ENCODE data around the gene TRIM8. TPM values are rescaled to one million over a fixed set of nuclear protein-coding genes. Genes with fewer than 3 reads are reported as not detected.
A peak's percentile ranks its signal among the peaks of the same experiment; 100 is the strongest.

TRIM8 gene
- total and polyA plus RNA-seq, 9 of the 15 experiments (the other 6 are each of a cell fraction or from before 2014, with no cell fraction given), result 1.7 to 26.0 (median 9.1) TPM

DNA sequence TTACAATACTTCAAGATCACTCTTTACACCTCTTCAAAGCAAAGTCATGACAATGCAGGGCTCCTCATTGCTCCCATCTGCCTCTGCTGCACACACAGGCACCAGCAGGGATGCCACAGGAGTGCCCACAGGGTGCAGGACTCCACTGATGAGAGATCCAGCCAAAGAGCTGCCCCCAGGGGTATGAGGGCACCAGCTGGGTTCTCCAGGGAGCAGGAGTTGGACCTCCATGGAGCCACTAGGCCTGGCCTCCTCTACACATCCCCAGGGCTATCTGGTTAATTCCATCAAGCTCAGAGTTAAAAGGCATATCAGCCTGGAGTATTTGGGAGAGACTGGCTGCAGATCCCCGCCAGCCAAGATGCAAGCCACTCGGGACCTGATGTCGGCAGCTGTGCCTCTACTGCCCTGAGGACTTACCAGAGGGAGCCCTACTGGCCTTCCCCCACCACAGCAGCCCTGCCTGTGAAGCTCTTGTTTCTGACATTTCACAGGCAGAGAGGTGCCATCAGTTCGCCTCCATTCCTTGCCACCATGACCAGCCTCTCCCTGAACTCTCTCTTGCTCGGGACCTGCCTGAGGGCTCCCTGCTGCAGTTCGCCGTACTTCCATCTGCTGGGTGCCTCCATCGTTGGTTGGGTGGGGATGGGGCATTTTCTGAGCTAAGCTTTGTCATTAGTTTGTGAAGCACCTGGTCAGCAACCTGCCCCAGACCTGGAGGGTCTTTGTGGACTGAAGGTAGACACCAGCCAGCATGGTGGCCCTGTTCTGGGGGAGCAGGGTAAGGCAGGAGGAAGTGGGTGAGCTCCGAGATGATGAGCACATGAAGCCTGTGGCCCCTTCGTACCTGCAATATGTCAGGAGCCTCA is 12.5 kb upstream of the TRIM8 start:
- 66% methylated on average over 7 of the region's 10 CpGs for WGBS (ENCODE audit: insufficient coverage, low coverage, missing lambda C conversion rate)
- Histone ChIP-seq H2AFZ (ENCODE audit: low read depth, low read length) (no peak overlapping the region), H3K27ac (ENCODE audit: extremely low read depth, low read depth, low read length) (no peak overlapping the region), H3K79me2 (ENCODE audit: control insufficient read depth, insufficient read depth, low read length) (no peaks in the 10 kb centered on the region), H3K9me3 (replicated peaks; ENCODE audit: control insufficient read depth, insufficient read depth, low read depth, low read length) (no peaks in the 10 kb centered on the region), H3K4me2 (ENCODE audit: insufficient read depth, low read length) (no peak overlapping the region), H3K4me1 (replicated peaks in 1 of 2; ENCODE audit: control insufficient read depth in 2 of 2, insufficient read depth in 2 of 2, low read length in 2 of 2) (peaks cover 0 to 7% of the 10 kb centered on the region in 2 experiments; a peak in 3 of 5 replicates), H3K36me3 (ENCODE audit: control insufficient read depth, insufficient read depth, low read length) (0 out of 3 replicates have a peak, but pooled peaks cover 3% of the 10 kb centered on the region), H3K9me1 (ENCODE audit: control insufficient read depth, insufficient read depth, low read length) (no peaks in the 10 kb centered on the region), H3K27me3 (ENCODE audit: control insufficient read depth in 2 of 2, insufficient read depth in 2 of 2, low read length in 2 of 2) (no peaks in the 10 kb centered on the region), H3K9ac (ENCODE audit: insufficient read depth in 1 of 2, low read depth in 2 of 2, low read length in 2 of 2) (peak overlapping the region in 1 of 2 experiments; percentile 64; a peak in 1 of 4 replicates), H3K4me3 (no peak overlapping the region), H4K20me1 (replicated peaks; ENCODE audit: control insufficient read depth, insufficient read depth, low read length) (no peaks in the 10 kb centered on the region)
- TF ChIP-seq POLR2G (IDR thresholded peaks at IDR 0.05; ENCODE audit: low read depth, low read length) (no peak), DACH1 (IDR thresholded peaks at IDR 0.05; ENCODE audit: partially characterized antibody) (no peak), MYNN (IDR thresholded peaks at IDR 0.05) (no peak), MYNN (CRISPR knock-in tag; IDR thresholded peaks at IDR 0.05) (no peak), C11orf30 (IDR thresholded peaks at IDR 0.05; ENCODE audit: low read depth) (no peak), HEY1 (CRISPR knock-in tag; IDR thresholded peaks at IDR 0.05; ENCODE audit: borderline replicate concordance) (no peak), RBM39 (optimal IDR thresholded peaks at IDR 0.05; ENCODE audit: low read depth, low read length) (no peak), PCBP1 (IDR thresholded peaks at IDR 0.05; ENCODE audit: low read depth, low read length, poor library complexity, severe bottlenecking) (no peak), TEAD2 (tag; IDR thresholded peaks at IDR 0.05) (no peak), SMARCA4 (IDR thresholded peaks at IDR 0.05) (no peak), SAFB2 (IDR thresholded peaks at IDR 0.05; ENCODE audit: borderline replicate concordance, low read depth, low read length, severe bottlenecking) (no peak), MAZ (CRISPR knock-in tag; conservative IDR thresholded peaks at IDR 0.05 in 1 of 2, IDR thresholded peaks at IDR 0.05 in 1 of 2) (no peak), CHD1 (IDR thresholded peaks at IDR 0.05; ENCODE audit: low read length) (no peak), ZNF584 (CRISPR knock-in tag; IDR thresholded peaks at IDR 0.05; ENCODE audit: low read depth) (no peak), KAT8 (IDR thresholded peaks at IDR 0.05; ENCODE audit: low read depth) (no peak), PRMT5 (CRISPR knock-in tag; IDR thresholded peaks at IDR 0.05) (no peak), ETV6 (IDR thresholded peaks at IDR 0.05; ENCODE audit: borderline replicate concordance in 1 of 2, low read depth in 2 of 2, low read length in 1 of 2) (no peak), ETV6 (CRISPR knock-in tag; IDR thresholded peaks at IDR 0.05; ENCODE audit: borderline replicate concordance) (no peak)
- TF ChIP-seq, protein P1, sequence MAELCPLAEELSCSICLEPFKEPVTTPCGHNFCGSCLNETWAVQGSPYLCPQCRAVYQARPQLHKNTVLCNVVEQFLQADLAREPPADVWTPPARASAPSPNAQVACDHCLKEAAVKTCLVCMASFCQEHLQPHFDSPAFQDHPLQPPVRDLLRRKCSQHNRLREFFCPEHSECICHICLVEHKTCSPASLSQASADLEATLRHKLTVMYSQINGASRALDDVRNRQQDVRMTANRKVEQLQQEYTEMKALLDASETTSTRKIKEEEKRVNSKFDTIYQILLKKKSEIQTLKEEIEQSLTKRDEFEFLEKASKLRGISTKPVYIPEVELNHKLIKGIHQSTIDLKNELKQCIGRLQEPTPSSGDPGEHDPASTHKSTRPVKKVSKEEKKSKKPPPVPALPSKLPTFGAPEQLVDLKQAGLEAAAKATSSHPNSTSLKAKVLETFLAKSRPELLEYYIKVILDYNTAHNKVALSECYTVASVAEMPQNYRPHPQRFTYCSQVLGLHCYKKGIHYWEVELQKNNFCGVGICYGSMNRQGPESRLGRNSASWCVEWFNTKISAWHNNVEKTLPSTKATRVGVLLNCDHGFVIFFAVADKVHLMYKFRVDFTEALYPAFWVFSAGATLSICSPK (IDR thresholded peaks at IDR 0.05; ENCODE audit: borderline replicate concordance), result no peak
- DNase-seq (ENCODE audit: extremely low read depth in 1 of 4, low spot score in 3 of 4), result no peak
- BruUV-seq (replicated peaks), result no TSS peak
- in situ Hi-C loops (cut with MboI), result no loop called here
- no peak for FAIRE-seq
- POLR2A ChIA-PET, result interaction anchor here (1.2 kb wide), 1 partner anchor 13 kb away, joined by 5 read pairs; no protein-coding TSS in a partner anchor
- ATAC-seq, result no peak
- CTCF ChIA-PET (ENCODE audit: low intra/inter-chr PET ratio), result no interaction called here
- intact Hi-C loops (cut with micrococcal nuclease), result no loop called here
